GM12878 (cell line): ENCODE results near the gene PLVAP. TPM values are rescaled to one million over a fixed set of nuclear protein-coding genes. Genes with fewer than 3 reads are reported as not detected.

ENCODE experiments used
- BRCA1 ChIP-seq: IDR thresholded peaks from 2 replicates; pipeline ENCODE4 v1.6.1; 2011; ENCODE audit warnings: low read depth, low read length, improper control_type of control experiment
- CHD2 ChIP-seq: IDR thresholded peaks from 2 replicates; pipeline ENCODE4 v1.6.1; 2011; ENCODE audit warnings: low read depth, low read length, improper control_type of control experiment, borderline replicate concordance
- CREM ChIP-seq: IDR thresholded peaks from 2 replicates; pipeline ENCODE4 v1.6.1; 2014; ENCODE audit warnings: antibody characterized with exemption, low read depth
- DPF2 ChIP-seq: fragments of 450-650 bp; IDR thresholded peaks from 2 replicates; pipeline ENCODE4 v1.6.1; 2017; ENCODE audit warnings: mild to moderate bottlenecking
- E2F4 ChIP-seq: IDR thresholded peaks from 2 replicates; pipeline ENCODE4 v1.6.1; 2012; ENCODE audit warnings: low read depth, low read length, improper control_type of control experiment
- EZH2 ChIP-seq: IDR thresholded peaks from 2 replicates; pipeline ENCODE4 v1.6.1; 2012; ENCODE audit warnings: low read depth, mild to moderate bottlenecking, control low read depth, inconsistent platforms, low read length, borderline replicate concordance; ENCODE audit not compliant: control insufficient read depth
- FOXM1 ChIP-seq: IDR thresholded peaks from 2 replicates; pipeline ENCODE4 v1.6.1; 2012; ENCODE audit warnings: low read depth, mild to moderate bottlenecking, inconsistent platforms, low read length, moderate library complexity
- GABPA ChIP-seq: IDR thresholded peaks from 2 replicates; pipeline ENCODE4 v1.6.1; 2014; ENCODE audit warnings: antibody characterized with exemption, low read depth, mild to moderate bottlenecking, inconsistent platforms
- HCFC1 ChIP-seq: fragments of 150-350 bp; IDR thresholded peaks from 2 replicates; pipeline ENCODE4 v1.6.1; 2014; ENCODE audit warnings: low read length
- IKZF2 ChIP-seq, 2 experiments: fragments of 450-650 bp; IDR thresholded peaks; 2 replicates each; pipeline ENCODE4 v1.6.1; 2017; ENCODE audit warnings: mild to moderate bottlenecking in 2 of 2, moderate library complexity in 2 of 2
- KAT2A ChIP-seq: conservative IDR thresholded peaks from 2 replicates; pipeline ENCODE4 v1.6.1; 2011; ENCODE audit warnings: low read depth, low read length; ENCODE audit not compliant: control insufficient read depth
- MYC ChIP-seq: IDR thresholded peaks from 2 replicates; pipeline ENCODE4 v1.6.1; 2011; ENCODE audit warnings: mild to moderate bottlenecking, low read length, moderate library complexity, inconsistent platforms; ENCODE audit not compliant: insufficient read depth, insufficient replicate concordance, insufficient read length, severe bottlenecking
- NFXL1 ChIP-seq: fragments of 450-650 bp; IDR thresholded peaks from 2 replicates; pipeline ENCODE4 v1.6.1; 2017; ENCODE audit warnings: antibody characterized with exemption, mild to moderate bottlenecking, borderline replicate concordance
- NFYB ChIP-seq: IDR thresholded peaks from 2 replicates; pipeline ENCODE4 v1.6.1; 2011; ENCODE audit warnings: low read depth, mild to moderate bottlenecking, low read length, improper control_type of control experiment, moderate library complexity; ENCODE audit not compliant: insufficient read depth
- PAX5 ChIP-seq: IDR thresholded peaks from 2 replicates; pipeline ENCODE4 v1.6.1; 2011; ENCODE audit warnings: low read depth, low read length, borderline replicate concordance
- POU2F2 ChIP-seq: IDR thresholded peaks from 3 replicates; pipeline ENCODE4 v1.6.1; 2011; ENCODE audit warnings: low read depth, mild to moderate bottlenecking, low read length, borderline replicate concordance
- RB1 ChIP-seq: fragments of 450-650 bp; formaldehyde crosslinking; IDR thresholded peaks from 2 replicates; pipeline ENCODE4 v1.6.1; 2017; ENCODE audit warnings: mild to moderate bottlenecking, borderline replicate concordance
- SRF ChIP-seq, 2 experiments: IDR thresholded peaks; 2 replicates each; pipeline ENCODE4 v1.6.1; 2011; ENCODE audit warnings: low read depth in 2 of 2, low read length in 2 of 2, mild to moderate bottlenecking in 1 of 2, moderate library complexity in 1 of 2
- STAT1 ChIP-seq: fragments of 450-650 bp; conservative IDR thresholded peaks from 2 replicates; pipeline ENCODE4 v1.6.1; 2014; ENCODE audit warnings: antibody characterized with exemption, mild to moderate bottlenecking
- YY1 ChIP-seq: IDR thresholded peaks from 2 replicates; pipeline ENCODE4 v1.6.1; 2011; ENCODE audit warnings: low read depth, mild to moderate bottlenecking, low read length
- ZBTB40 ChIP-seq: fragments of 450-650 bp; IDR thresholded peaks from 2 replicates; pipeline ENCODE4 v1.6.1; 2016; ENCODE audit warnings: mild to moderate bottlenecking, moderate library complexity, borderline replicate concordance
- ZNF207 ChIP-seq: fragments of 450-650 bp; IDR thresholded peaks from 2 replicates; pipeline ENCODE4 v1.6.1; 2014; ENCODE audit warnings: antibody characterized with exemption, mild to moderate bottlenecking, borderline replicate concordance
- ZNF217 ChIP-seq: fragments of 450-650 bp; IDR thresholded peaks from 2 replicates; pipeline ENCODE4 v1.6.1; 2017; ENCODE audit warnings: antibody characterized with exemption, mild to moderate bottlenecking
- ZNF24 ChIP-seq: fragments of 450-650 bp; IDR thresholded peaks from 2 replicates; pipeline ENCODE4 v1.6.1; 2017; ENCODE audit warnings: antibody characterized with exemption, mild to moderate bottlenecking
- polyA plus RNA-seq, 11 experiments: library from polyadenylated mRNA; depleted of rRNA in 4 of 11; unstranded in 6 of 11; stranded (reverse) in 5 of 11; fragments of >200 nt; fragmentation: Nextera tagmentation in 4 of 11; fragmentation: Illumina TruSeq in 1 of 11; extraction: Ambion mirVana in 4 of 11; extraction: Trizol in 1 of 11; gene quantifications; 1 replicate in 1 of 11; 2 replicates in 10 of 11; pipeline versions ENCODE4 v1.2.1 to v1.2.3, GENCODE V29; 2011 to 2016; ENCODE audit warnings: inconsistent platforms in 2 of 11, missing spikeins in 2 of 11, low read depth in 1 of 11
- total RNA-seq, 4 experiments: library from RNA; depleted of rRNA in 3 of 4; stranded (reverse); fragments of >200 nt in 3 of 4; fragmentation: Illumina TruSeq in 1 of 4; extraction: Trizol in 1 of 4; gene quantifications; 2 replicates each; pipeline versions ENCODE4 v1.2.1 to v1.2.3, GENCODE V29; 2013 to 2021

Gene PLVAP
- total and polyA plus RNA-seq, 10 of the 15 experiments (the other 5 are each of a cell fraction or from before 2014, with no cell fraction given), result 0.03 to 0.54 (median 0.06) TPM; not detected in 4

- TF ChIP-seq ZNF207 (no peak), GABPA (no peak), BRCA1 (no peak), NFYB (peak; percentile 83), ZBTB40 (no peak), ZNF217 (no peak), IKZF2 (IDR thresholded peaks at IDR 0.05) (no peak), CREM (peak; percentile 67), FOXM1 (no peak), POU2F2 (no peak; the same call in 2 of the 3 replicates), ZNF24 (no peak), DPF2 (peak; percentile 98), CHD2 (peak; percentile 93), YY1 (peak; percentile 32; the same call in 1 of the 2 replicates), STAT1 (no peak), HCFC1 (0 out of 2 replicates have a peak, but pooled peaks have one; percentile 21), PAX5 (no peak), MYC (no peak), KAT2A (no peak), RB1 (peak; percentile 70; the same call in 1 of the 2 replicates), E2F4 (no peak), NFXL1 (no peak), EZH2 (no peak), SRF (IDR thresholded peaks at IDR 0.05; ENCODE audit: low read depth in 2 of 2, low read length in 2 of 2) (no peak)
Observed at GRCh38 chr19:17303167-17303939, 73.8 kb downstream of the PLVAP start, which contains the start of gene ABHD8 (continued).
